ENCODE measurements around the gene RBM15. TPM values are rescaled to one million over a fixed set of nuclear protein-coding genes. Genes with fewer than 3 reads are reported as not detected.

The RBM15 gene
- total RNA-seq, 1 experiment from 2014 or later = 44.0 TPM

- TF ChIP-seq, protein P1, sequence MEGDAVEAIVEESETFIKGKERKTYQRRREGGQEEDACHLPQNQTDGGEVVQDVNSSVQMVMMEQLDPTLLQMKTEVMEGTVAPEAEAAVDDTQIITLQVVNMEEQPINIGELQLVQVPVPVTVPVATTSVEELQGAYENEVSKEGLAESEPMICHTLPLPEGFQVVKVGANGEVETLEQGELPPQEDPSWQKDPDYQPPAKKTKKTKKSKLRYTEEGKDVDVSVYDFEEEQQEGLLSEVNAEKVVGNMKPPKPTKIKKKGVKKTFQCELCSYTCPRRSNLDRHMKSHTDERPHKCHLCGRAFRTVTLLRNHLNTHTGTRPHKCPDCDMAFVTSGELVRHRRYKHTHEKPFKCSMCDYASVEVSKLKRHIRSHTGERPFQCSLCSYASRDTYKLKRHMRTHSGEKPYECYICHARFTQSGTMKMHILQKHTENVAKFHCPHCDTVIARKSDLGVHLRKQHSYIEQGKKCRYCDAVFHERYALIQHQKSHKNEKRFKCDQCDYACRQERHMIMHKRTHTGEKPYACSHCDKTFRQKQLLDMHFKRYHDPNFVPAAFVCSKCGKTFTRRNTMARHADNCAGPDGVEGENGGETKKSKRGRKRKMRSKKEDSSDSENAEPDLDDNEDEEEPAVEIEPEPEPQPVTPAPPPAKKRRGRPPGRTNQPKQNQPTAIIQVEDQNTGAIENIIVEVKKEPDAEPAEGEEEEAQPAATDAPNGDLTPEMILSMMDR (IDR thresholded peaks at IDR 0.05 in 2 of 3, conservative IDR thresholded peaks at IDR 0.05 in 1 of 3; ENCODE audit: borderline replicate concordance in 1 of 3, insufficient read depth in 1 of 3, low read depth in 2 of 3, low read length in 2 of 3) = no peak
- TF ChIP-seq CBX3 (IDR thresholded peaks at IDR 0.05; ENCODE audit: low read depth) (no peak), ZNF274 (IDR thresholded peaks at IDR 0.05; ENCODE audit: low read depth, low read length) (no peak)
Observed at GRCh38 chr1:110393691-110394492, 54.7 kb downstream of the RBM15 start (continued).

GRCh38 chr1:110394493-110394820 lies 55.3 kb downstream of the RBM15 start:
- Histone ChIP-seq H3K4me1 (ENCODE audit: control insufficient read depth in 1 of 2, insufficient read depth in 2 of 2, low read length in 2 of 2) (peaks cover 0 to 12% of the 10 kb centered on the region in 2 experiments; a peak in 2 of 4 replicates), H2AFZ (ENCODE audit: low read depth, low read length, poor library complexity, severe bottlenecking) (no peak overlapping the region), H3K27ac (ENCODE audit: low read depth, low read length) (no peak overlapping the region), H3K36me3 (ENCODE audit: control insufficient read depth in 1 of 2, insufficient read depth in 2 of 2, low read length in 2 of 2) (0 out of 4 replicates have a peak, but pooled peaks cover 0 to 3% of the 10 kb centered on the region in 2 experiments), H3K9me2 (ENCODE audit: insufficient read depth) (no peaks in the 10 kb centered on the region), H3K9me3 (ENCODE audit: control insufficient read depth in 1 of 2, insufficient read depth in 1 of 2, low read depth in 1 of 2, low read length in 2 of 2) (no peaks in the 10 kb centered on the region), H3K4me2 (ENCODE audit: low read length) (no peak overlapping the region), H3K4me3 (replicated peaks in 1 of 2; ENCODE audit: low read depth in 1 of 2, low read length in 2 of 2) (no peak overlapping the region), H3K79me2 (ENCODE audit: insufficient read depth, low read length) (no peaks in the 10 kb centered on the region), H3K27me3 (ENCODE audit: insufficient read depth, low read length) (no peaks in the 10 kb centered on the region), H3K9ac (ENCODE audit: low read length) (no peak overlapping the region), H4K20me1 (ENCODE audit: insufficient read depth) (no peaks in the 10 kb centered on the region)
- CTCF ChIA-PET = no interaction called here
- no peak for TF ChIP-seq JUND (IDR thresholded peaks at IDR 0.05)
- TF ChIP-seq ZNF274 (IDR thresholded peaks at IDR 0.05; ENCODE audit: low read depth, low read length) = no peak
- TF ChIP-seq SIN3A (IDR thresholded peaks at IDR 0.05; ENCODE audit: low read depth) = no peak
- TF ChIP-seq, protein P2, sequence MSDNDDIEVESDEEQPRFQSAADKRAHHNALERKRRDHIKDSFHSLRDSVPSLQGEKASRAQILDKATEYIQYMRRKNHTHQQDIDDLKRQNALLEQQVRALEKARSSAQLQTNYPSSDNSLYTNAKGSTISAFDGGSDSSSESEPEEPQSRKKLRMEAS (IDR thresholded peaks at IDR 0.05) = no peak
- TF ChIP-seq YY1 (IDR thresholded peaks at IDR 0.05; ENCODE audit: extremely low read depth, insufficient replicate concordance, low read depth, low read length) = no peak
- TF ChIP-seq, protein P1 (IDR thresholded peaks at IDR 0.05 in 2 of 3, conservative IDR thresholded peaks at IDR 0.05 in 1 of 3; ENCODE audit: borderline replicate concordance in 1 of 3, insufficient read depth in 1 of 3, low read depth in 2 of 3, low read length in 2 of 3) = no peak
- TF ChIP-seq TCF7L2 (IDR thresholded peaks at IDR 0.05; ENCODE audit: borderline replicate concordance, extremely low read depth, insufficient read depth, insufficient read length) = no peak
- TF ChIP-seq CBX3 (IDR thresholded peaks at IDR 0.05; ENCODE audit: low read depth) = no peak
- no peak for TF ChIP-seq POLR2AphosphoS5 (IDR thresholded peaks at IDR 0.05; ENCODE audit: low read depth, low read length)
- TF ChIP-seq ZFX (IDR thresholded peaks at IDR 0.05) = no peak
- no peak for TF ChIP-seq ZBTB33 (IDR thresholded peaks at IDR 0.05; ENCODE audit: extremely low read depth, insufficient replicate concordance, low read length)
- no peak for TF ChIP-seq RAD21 (IDR thresholded peaks at IDR 0.05; ENCODE audit: low read depth)
- no peak for TF ChIP-seq FOSL1 (IDR thresholded peaks at IDR 0.05; ENCODE audit: low read depth)
- no peak for TF ChIP-seq ELF1 (IDR thresholded peaks at IDR 0.05; ENCODE audit: borderline replicate concordance, low read depth)
- no peak for TF ChIP-seq EGR1 (IDR thresholded peaks at IDR 0.05; ENCODE audit: low read depth)
- no peak for DNase-seq (ENCODE audit: low read depth, low spot score)
- no TSS peak for BruUV-seq (replicated peaks)
- POLR2A ChIA-PET = no interaction called here
- intact Hi-C loops (cut with micrococcal nuclease) = no loop called here
- RAD21 ChIA-PET (ENCODE audit: low non-redundant PET in 1 of 2, low total read pairs in 2 of 2, uncharacterized antibody in 2 of 2, unreplicated experiment in 2 of 2) = no interaction called here
- no peak for ATAC-seq
